Activated naive CD8-positive, alpha-beta T cell treated with anti-CD3 and anti-CD28 coated beads for 36 hours (primary cell): ENCODE measurements around the gene CACNA2D1. TPM values are rescaled to one million over a fixed set of nuclear protein-coding genes. Genes with fewer than 3 reads are reported as not detected.
"Not testable (repeated sequence)": the region's sequence is repeated elsewhere in the genome, so short reads cannot be mapped to it uniquely, and the experiment has no call there.

Experiments
- DNase-seq: peaks from one replicate; pipeline ENCODE4 v3.0.0; 2021
- H3K27ac Mint-ChIP-seq: one replicate; pipeline ENCODE4 v1.8.0; 2022; ENCODE audit warnings: mild to moderate bottlenecking, moderate library complexity, mixed read lengths
- H3K27me3 Mint-ChIP-seq: one replicate; pipeline ENCODE4 v1.8.0; 2022; ENCODE audit warnings: mild to moderate bottlenecking, mixed read lengths
- H3K36me3 Mint-ChIP-seq: one replicate; pipeline ENCODE4 v1.8.0; 2021; ENCODE audit warnings: mild to moderate bottlenecking, mixed read lengths
- H3K4me1 Mint-ChIP-seq: one replicate; pipeline ENCODE4 v1.8.0; 2021; ENCODE audit warnings: mixed read lengths
- H3K4me3 Mint-ChIP-seq: one replicate; pipeline ENCODE4 v1.8.0; 2022; ENCODE audit warnings: mild to moderate bottlenecking, moderate library complexity, mixed read lengths
- H3K9me3 Mint-ChIP-seq: one replicate; pipeline ENCODE4 v1.8.0; 2022; ENCODE audit warnings: mixed read lengths
- total RNA-seq, 2 experiments: library from RNA; stranded (reverse); gene quantifications; one replicate each; pipeline ENCODE4 v1.2.3, GENCODE V29; 2021

The CACNA2D1 gene
- total RNA-seq, 2 experiments from 2014 or later: not detected

DNA sequence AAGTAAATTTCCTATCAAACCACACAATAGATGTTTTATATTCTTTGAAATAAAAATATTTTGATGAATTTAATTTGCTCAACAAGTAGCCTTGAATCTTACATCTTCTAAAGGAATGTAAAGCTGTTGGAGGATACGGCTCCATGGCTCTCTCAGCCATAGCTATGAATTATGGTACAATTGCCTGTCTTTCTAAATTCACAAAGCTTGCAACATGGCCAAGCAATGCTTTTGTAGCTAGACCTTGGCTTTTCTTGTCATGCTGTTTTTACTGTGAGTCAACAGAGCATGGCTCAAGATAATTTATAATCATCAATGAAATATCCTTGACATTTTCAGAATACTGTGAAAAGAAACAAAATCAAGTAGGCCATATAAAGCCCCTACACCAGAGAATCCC, 286.7 kb downstream of the CACNA2D1 start:
- DNase-seq: no peak
- Mint-ChIP-seq H3K27ac (no peak overlapping the region), H3K4me3 (no peak overlapping the region), H3K36me3 (no peaks in the 10 kb centered on the region), H3K4me1 (no peaks in the 10 kb centered on the region), H3K9me3 (no peaks in the 10 kb centered on the region), H3K27me3 (peaks cover 3% of the 10 kb centered on the region)

DNA sequence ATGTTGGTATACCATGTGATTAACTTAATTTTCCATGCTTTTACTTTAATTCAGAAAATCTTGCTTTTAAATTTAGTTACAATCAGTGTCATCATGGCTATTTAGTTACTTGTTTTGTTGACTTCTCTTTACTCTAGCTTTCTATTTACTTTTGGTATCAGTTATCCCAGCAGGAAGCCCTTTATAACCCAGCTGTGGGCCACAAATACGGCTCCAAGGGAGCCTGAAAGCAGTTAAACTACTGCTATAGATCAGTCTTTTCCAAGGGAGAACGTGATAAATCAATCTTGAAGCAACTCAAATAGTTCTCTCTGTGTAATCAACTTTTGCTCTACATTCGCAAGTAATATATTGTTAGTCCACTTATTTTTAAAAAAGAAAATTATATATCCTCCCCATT, 287.4 kb downstream of the CACNA2D1 start:
- Mint-ChIP-seq H3K4me1 (no peaks in the 10 kb centered on the region), H3K9me3 (no peaks in the 10 kb centered on the region), H3K27me3 (peaks cover 3% of the 10 kb centered on the region), H3K27ac (no peak overlapping the region), H3K4me3 (no peak overlapping the region), H3K36me3 (no peaks in the 10 kb centered on the region)
- no peak for DNase-seq

DNA sequence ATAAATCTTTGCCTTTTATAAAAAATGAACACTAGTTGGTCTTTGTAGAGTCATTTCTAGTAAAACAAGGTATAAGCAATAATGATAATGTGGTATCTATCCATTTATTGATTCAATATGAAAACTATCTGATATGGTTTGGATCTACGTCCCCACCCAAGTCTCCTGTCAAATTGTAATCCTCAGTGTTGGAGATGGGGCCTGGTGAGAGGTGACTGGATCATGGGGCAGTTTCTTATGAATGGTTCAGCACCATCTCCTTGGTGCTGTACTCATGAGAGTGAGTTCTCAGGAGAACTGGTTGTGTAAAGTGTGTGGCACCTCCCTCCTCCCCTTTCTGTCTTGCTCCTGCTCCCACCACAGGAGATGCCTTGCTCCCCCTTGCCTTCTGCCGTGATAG, 288.8 kb downstream of the CACNA2D1 start:
- Mint-ChIP-seq H3K9me3 (no peaks in the 10 kb centered on the region), H3K36me3 (no peaks in the 10 kb centered on the region), H3K4me3 (no peak overlapping the region), H3K27me3 (peaks cover 3% of the 10 kb centered on the region), H3K4me1 (no peaks in the 10 kb centered on the region), H3K27ac (no peak overlapping the region)
- no peak for DNase-seq

DNA sequence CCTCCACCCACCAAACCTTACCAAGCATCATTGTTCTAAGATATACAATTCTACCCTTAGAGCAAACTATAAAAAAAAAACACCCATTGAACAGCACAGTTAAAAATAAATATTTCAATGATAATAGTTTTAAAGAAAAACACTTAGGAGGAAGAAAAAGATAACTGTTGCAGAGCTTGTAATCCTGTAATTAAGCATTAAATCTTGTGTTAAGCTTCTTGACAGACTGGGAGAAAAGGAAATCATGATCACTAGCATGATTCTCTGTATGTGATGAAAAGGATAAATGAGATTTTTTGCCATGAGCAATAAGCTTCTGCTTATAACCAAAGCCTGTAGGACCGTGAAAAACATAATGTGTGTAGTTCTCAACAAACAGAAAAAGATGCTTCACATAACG, 289.8 kb downstream of the CACNA2D1 start:
- no peaks in the 10 kb centered on the region for H3K27me3 Mint-ChIP-seq
- H3K36me3 Mint-ChIP-seq: no peaks in the 10 kb centered on the region
- no peaks in the 10 kb centered on the region for H3K9me3 Mint-ChIP-seq

DNA sequence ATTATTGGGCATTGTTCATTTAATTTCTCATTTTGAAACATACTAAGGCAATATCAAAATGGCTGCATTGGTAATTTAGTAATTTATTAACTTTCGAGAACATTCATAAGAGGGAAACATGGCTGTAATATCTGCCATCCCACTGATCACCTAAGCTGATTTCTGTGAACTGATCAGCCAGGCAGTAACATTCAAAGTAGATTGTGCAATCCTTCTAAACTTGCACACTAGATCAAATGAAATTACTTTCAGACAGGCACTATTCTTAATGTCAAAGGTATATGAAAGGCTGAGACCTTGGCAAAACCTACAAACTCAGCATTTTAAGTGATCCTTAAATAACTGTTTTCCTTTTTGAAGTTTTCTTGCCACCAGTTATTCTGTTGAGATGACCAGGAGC, 290.7 kb downstream of the CACNA2D1 start:
- Mint-ChIP-seq H3K36me3 (no peaks in the 10 kb centered on the region), H3K4me3 (no peak overlapping the region)

More for the DNA sequence above, 289.8 kb downstream of the CACNA2D1 start:
- Mint-ChIP-seq H3K4me1 (no peaks in the 10 kb centered on the region), H3K4me3 (no peak overlapping the region), H3K27ac (no peak overlapping the region)
- DNase-seq: no peak

DNA sequence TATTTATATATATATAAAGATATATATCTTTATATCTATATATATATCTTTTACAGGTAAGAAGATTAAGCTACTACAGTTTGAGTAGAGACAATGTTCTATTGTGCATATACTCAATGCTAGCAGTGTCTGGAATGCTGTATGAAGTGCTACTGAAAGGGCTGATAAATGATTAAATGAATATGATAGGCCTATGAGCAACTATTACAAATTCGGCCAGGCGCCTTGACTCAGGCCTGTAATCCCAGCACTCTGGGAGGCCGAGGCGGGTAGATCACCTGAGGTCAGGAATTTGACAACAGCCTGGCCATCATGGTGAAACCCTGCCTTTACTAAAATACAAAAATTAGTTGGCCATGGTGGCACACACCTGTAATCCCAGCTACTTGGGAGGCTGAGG, 297.1 kb downstream of the CACNA2D1 start:
- Mint-ChIP-seq H3K36me3 (no peaks in the 10 kb centered on the region), H3K9me3 (no peaks in the 10 kb centered on the region), H3K27ac (no peak overlapping the region), H3K4me1 (no peaks in the 10 kb centered on the region), H3K4me3 (no peak overlapping the region), H3K27me3 (no peaks in the 10 kb centered on the region)
- DNase-seq: no peak

More for the DNA sequence above, 290.7 kb downstream of the CACNA2D1 start:
- H3K9me3 Mint-ChIP-seq: no peaks in the 10 kb centered on the region
- no peaks in the 10 kb centered on the region for H3K27me3 Mint-ChIP-seq
- DNase-seq: no peak
- H3K4me1 Mint-ChIP-seq: no peaks in the 10 kb centered on the region
- no peak overlapping the region for H3K27ac Mint-ChIP-seq

DNA sequence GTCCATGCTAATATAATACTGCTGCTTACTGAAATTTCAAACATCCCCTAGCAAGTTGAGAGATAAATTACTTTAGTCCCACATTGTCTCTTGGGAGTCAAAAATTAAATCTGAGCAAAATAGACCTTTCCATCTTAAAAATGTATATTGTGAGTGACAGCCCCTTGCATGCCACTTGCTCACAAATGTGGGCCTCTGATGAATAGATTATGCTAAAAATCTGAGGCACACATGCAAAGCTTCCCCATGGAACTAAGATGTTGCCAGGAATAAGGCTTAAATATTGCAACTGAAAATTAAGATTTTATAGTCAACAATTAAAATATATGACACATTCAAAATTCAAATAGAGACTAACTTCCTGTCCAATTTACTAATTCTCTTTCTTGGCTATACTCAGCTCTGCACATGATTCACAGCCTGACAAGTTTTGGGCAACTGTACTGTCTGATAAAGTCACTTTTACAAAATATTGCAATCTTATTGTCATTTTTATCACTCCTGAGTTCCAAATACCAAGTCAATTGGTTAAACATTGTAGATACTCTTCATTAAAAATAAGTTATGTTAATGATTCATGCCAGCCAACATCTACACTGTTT, 301.2 kb downstream of the CACNA2D1 start:
- H3K36me3 Mint-ChIP-seq: no peaks in the 10 kb centered on the region
- no peaks in the 10 kb centered on the region for H3K4me1 Mint-ChIP-seq
- no peak overlapping the region for H3K27ac Mint-ChIP-seq
- H3K4me3 Mint-ChIP-seq: no peak overlapping the region
- no peak for DNase-seq
- H3K27me3 Mint-ChIP-seq: no peaks in the 10 kb centered on the region
- no peaks in the 10 kb centered on the region for H3K9me3 Mint-ChIP-seq

DNA sequence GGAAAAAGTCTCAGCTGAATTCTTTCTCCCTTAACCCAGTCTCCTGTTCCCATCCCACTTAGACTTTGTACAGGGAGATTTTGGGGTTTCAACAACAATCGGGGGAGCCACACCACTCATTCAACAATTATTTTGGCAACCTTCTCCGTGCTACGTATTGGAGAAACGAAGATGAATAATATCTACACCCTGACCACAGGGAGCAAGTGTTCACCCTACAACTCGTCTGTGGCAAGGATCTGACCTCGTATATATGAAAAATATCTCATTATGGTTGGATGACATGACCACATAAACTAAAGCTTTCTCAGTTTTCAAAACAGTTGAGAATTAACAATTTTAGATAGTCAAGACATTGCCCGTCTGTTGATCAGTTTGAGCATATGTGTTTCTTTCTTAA, 302.1 kb downstream of the CACNA2D1 start:
- Mint-ChIP-seq H3K9me3 (no peaks in the 10 kb centered on the region), H3K4me1 (no peaks in the 10 kb centered on the region), H3K36me3 (no peaks in the 10 kb centered on the region)

DNA sequence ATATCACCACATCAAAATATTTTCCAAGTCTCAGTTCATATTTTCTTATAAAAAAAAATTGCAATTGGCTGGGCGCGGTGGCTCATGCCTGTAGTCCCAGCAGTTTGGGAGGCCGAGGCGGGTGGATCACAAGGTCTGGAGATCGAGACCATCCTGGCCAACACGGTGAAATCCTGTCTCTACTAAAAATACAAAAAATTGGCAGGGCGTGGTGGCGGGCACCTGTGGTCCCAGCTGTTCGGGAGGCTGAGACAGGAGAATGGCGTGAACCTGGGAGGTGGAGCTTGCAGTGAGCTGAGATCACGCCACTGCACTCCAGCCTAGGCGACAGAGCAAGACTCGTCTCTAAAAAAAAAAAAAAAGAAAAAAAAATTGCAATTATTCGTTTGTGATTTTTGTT, 303.0 kb downstream of the CACNA2D1 start:
- H3K36me3 Mint-ChIP-seq, H3K27ac Mint-ChIP-seq, H3K9me3 Mint-ChIP-seq, H3K4me1 Mint-ChIP-seq, H3K27me3 Mint-ChIP-seq, H3K4me3 Mint-ChIP-seq, DNase-seq: not testable (repeated sequence)

More for the DNA sequence above, 302.1 kb downstream of the CACNA2D1 start:
- no peak for DNase-seq
- no peaks in the 10 kb centered on the region for H3K27me3 Mint-ChIP-seq
- H3K27ac Mint-ChIP-seq: no peak overlapping the region
- H3K4me3 Mint-ChIP-seq: no peak overlapping the region

DNA sequence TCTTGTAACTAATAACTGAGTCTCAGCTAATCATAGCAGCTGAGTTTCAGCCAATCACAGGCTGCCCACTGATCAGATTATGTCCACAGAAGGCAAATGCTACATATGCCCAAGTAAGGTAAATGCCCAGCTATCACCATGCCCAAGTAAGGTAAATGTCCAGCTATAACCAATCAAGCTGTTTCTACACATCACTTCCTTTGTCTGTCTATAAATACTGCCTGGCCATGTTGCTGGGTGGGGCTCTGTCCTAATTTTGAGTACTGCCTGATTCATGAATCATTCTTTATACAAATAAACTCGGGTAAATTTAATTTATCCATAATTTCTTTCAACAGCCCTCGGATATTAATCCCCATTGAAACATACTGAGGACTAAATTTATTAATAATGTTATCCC, 312.4 kb downstream of the CACNA2D1 start:
- Mint-ChIP-seq H3K4me3 (no peak overlapping the region), H3K36me3 (no peaks in the 10 kb centered on the region), H3K27me3 (no peaks in the 10 kb centered on the region), H3K27ac (no peak overlapping the region), H3K9me3 (no peaks in the 10 kb centered on the region), H3K4me1 (no peaks in the 10 kb centered on the region)
- no peak for DNase-seq

DNA sequence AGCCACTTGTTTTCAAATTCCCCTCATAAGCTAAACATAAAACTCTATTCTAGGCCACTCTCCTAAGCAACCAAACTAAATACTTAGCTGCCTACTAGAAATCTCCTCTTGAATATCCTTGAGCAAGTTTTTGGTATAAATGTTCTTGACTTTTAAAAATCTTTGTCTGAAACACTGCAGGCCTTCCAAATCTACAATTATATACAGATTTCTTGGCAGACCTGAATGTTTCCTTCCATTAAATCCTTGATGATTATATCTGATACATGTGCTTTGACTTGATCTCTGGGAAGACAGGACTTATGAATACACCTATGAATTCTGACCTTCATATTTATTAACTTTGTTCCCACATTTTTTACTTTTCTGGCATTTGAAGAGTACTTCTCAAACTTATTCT, 314.5 kb downstream of the CACNA2D1 start:
- no peaks in the 10 kb centered on the region for H3K36me3 Mint-ChIP-seq
- DNase-seq: no peak
- no peaks in the 10 kb centered on the region for H3K4me1 Mint-ChIP-seq
- H3K27ac Mint-ChIP-seq: no peak overlapping the region
- H3K27me3 Mint-ChIP-seq: no peaks in the 10 kb centered on the region
- H3K9me3 Mint-ChIP-seq: no peaks in the 10 kb centered on the region
- no peak overlapping the region for H3K4me3 Mint-ChIP-seq

DNA sequence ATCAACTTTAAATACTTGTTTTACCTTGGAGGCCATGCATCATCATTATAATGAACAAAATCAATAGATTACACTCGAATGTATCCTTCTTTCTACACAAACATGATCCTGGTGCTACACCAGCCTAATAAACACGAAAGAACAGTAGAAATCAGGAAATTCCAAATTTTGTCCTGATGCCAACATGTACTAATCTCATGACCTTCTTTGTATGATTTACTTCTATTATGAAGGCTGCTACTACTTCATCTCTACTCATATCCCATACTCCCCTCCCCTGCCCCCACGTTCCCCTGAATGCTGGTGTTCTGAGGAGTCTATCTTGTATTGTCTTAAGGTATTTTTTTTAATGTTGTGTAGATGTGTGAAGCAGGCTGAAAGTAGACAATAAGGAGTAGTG, 315.0 kb downstream of the CACNA2D1 start:
- H3K36me3 Mint-ChIP-seq: no peaks in the 10 kb centered on the region
- no peaks in the 10 kb centered on the region for H3K27me3 Mint-ChIP-seq
- no peaks in the 10 kb centered on the region for H3K4me1 Mint-ChIP-seq
- H3K9me3 Mint-ChIP-seq: no peaks in the 10 kb centered on the region
- no peak overlapping the region for H3K4me3 Mint-ChIP-seq
- no peak for DNase-seq
- no peak overlapping the region for H3K27ac Mint-ChIP-seq

DNA sequence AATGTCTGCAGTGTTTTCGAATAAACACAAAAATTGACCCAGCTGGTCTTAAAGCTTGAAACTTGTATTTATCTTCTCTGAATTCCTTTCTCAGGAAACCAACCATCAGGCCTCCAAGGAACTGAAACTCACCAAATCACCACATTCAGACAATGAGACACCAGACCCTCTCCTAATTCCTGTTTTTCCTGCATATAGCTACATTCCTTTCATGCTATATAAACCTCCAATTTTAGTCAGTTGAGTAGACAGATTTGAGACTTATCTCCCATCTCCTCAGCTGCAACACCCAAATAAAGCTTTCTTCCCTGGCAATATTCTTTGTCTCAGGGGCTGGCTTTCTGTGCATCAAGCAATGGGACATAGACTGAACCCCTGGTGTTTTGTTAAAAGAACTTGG, 317.0 kb downstream of the CACNA2D1 start:
- Mint-ChIP-seq H3K36me3 (no peaks in the 10 kb centered on the region), H3K9me3 (no peaks in the 10 kb centered on the region), H3K4me1 (no peaks in the 10 kb centered on the region), H3K27me3 (no peaks in the 10 kb centered on the region), H3K4me3 (no peak overlapping the region), H3K27ac (no peak overlapping the region)
- no peak for DNase-seq

DNA sequence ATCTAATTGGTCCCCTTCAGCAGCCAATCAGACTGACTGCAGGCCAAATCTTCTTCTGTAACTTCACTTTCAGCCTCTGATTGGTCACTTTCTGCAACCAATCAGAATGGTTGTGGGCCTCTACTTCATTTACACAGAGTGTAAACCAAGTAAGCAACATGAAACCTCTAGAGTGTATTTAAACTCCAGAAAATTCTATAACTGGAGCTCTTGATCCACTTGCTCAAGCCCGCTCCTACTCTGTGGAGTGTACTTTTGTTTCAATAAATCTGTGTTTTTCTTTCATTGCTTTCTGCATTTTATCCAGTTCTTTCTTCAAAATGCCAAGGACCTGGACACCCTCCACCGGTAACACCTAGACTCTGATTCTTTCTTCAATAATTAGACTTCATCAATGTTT, 319.1 kb downstream of the CACNA2D1 start:
- Mint-ChIP-seq H3K27me3 (no peaks in the 10 kb centered on the region), H3K27ac (no peak overlapping the region), H3K36me3 (no peaks in the 10 kb centered on the region), H3K4me1 (no peaks in the 10 kb centered on the region), H3K4me3 (no peak overlapping the region), H3K9me3 (no peaks in the 10 kb centered on the region)
- no peak for DNase-seq

DNA sequence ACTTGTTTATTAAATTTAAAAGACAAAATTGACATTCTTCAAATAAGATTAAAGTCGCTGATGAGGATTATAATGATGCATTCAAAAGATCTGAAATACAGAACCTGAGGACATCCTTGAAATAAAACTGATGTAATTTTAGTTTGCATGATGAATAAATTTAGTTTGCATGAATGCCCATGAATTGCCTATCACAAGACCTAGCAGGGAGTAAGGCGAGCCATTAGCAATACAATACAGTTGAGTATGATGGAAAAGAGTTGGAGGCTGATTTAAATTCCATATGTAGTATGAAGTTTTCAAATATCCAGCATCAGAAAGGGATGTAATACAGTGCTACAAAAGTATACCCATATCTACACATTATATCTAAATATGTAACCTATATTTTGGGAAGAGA, 321.3 kb downstream of the CACNA2D1 start:
- H3K27me3 Mint-ChIP-seq: no peaks in the 10 kb centered on the region
- no peaks in the 10 kb centered on the region for H3K9me3 Mint-ChIP-seq
- DNase-seq: no peak
- H3K4me3 Mint-ChIP-seq: no peak overlapping the region
- H3K36me3 Mint-ChIP-seq: no peaks in the 10 kb centered on the region
- no peaks in the 10 kb centered on the region for H3K4me1 Mint-ChIP-seq
- H3K27ac Mint-ChIP-seq: no peak overlapping the region

DNA sequence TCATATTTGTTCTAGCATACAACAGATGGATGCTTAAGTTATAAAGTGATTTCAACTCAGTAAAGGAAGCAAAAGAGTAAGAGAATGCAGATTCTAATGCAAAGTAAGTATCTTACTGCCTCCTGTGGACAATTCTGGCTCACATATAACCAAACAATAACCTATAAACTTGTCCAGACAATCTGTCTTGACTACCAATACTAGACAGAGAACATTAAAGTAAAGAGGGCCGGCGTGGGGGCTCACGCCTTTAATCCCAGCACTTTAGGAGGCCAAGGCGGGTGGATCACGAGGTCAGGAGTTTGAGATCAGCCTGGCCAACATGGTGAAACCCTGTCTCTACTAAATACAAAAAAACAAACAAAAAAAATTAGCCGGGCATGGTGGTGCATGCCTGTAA, 329.3 kb downstream of the CACNA2D1 start:
- Mint-ChIP-seq H3K4me3 (no peak overlapping the region), H3K27ac (no peak overlapping the region), H3K27me3 (no peaks in the 10 kb centered on the region), H3K36me3 (no peaks in the 10 kb centered on the region), H3K9me3 (peaks cover 1% of the 10 kb centered on the region), H3K4me1 (no peaks in the 10 kb centered on the region)
- no peak for DNase-seq
